Measurements from ENCODE around the gene TTBK2.
"Not testable (repeated sequence)": the region's sequence is repeated elsewhere in the genome, so short reads cannot be mapped to it uniquely, and the experiment has no call there.

Gene TTBK2

GRCh38 chr15:42915654-42916315, 4.8 kb downstream of the TTBK2 start:
- no peaks in the 10 kb centered on the region for H3K9me3 ChIP-seq
- no peak overlapping the region for H3K4me3 ChIP-seq (ENCODE audit: low read depth in 1 of 2, low read length in 1 of 2)
- H3K27me3 ChIP-seq = no peaks in the 10 kb centered on the region
- no peak overlapping the region for H3K27ac ChIP-seq
- TF ChIP-seq CTCF (IDR thresholded peaks at IDR 0.05) = no peak
- peaks cover 8 to 14% of the 10 kb centered on the region in 2 experiments for H3K4me1 ChIP-seq (ENCODE audit: control insufficient read depth in 1 of 2, insufficient read depth in 1 of 2, low read depth in 1 of 2, low read length in 1 of 2)
- H3K36me3 ChIP-seq = no peaks in the 10 kb centered on the region

GRCh38 chr15:42914728-42915497, 5.7 kb downstream of the TTBK2 start:
- no peaks in the 10 kb centered on the region for H3K9me3 ChIP-seq
- peaks cover 5 to 14% of the 10 kb centered on the region in 2 experiments for H3K4me1 ChIP-seq (ENCODE audit: control insufficient read depth in 1 of 2, insufficient read depth in 1 of 2, low read depth in 1 of 2, low read length in 1 of 2)
- no peaks in the 10 kb centered on the region for H3K36me3 ChIP-seq
- no peaks in the 10 kb centered on the region for H3K27me3 ChIP-seq
- no peak for TF ChIP-seq CTCF (IDR thresholded peaks at IDR 0.05)
- no peak overlapping the region for H3K4me3 ChIP-seq (ENCODE audit: low read depth in 1 of 2, low read length in 1 of 2)
- H3K27ac ChIP-seq = no peak overlapping the region

- Histone ChIP-seq H3K27ac (no peak overlapping the region), H3K36me3 (no peaks in the 10 kb centered on the region), H3K27me3 (no peaks in the 10 kb centered on the region)
Measured at GRCh38 chr15:42911058-42911592, 9.5 kb downstream of the TTBK2 start.

GRCh38 chr15:42908538-42908937, 12.0 kb downstream of the TTBK2 start:
- no peaks in the 10 kb centered on the region for H3K36me3 ChIP-seq
- no peak overlapping the region for H3K4me3 ChIP-seq (ENCODE audit: low read depth in 1 of 2, low read length in 1 of 2)
- no peaks in the 10 kb centered on the region for H3K4me1 ChIP-seq (ENCODE audit: control insufficient read depth in 1 of 2, insufficient read depth in 1 of 2, low read depth in 1 of 2, low read length in 1 of 2)
- no peaks in the 10 kb centered on the region for H3K27me3 ChIP-seq
- H3K27ac ChIP-seq = no peak overlapping the region
- TF ChIP-seq CTCF (IDR thresholded peaks at IDR 0.05) = no peak
- no peaks in the 10 kb centered on the region for H3K9me3 ChIP-seq

More at GRCh38 chr15:42911058-42911592, 9.5 kb downstream of the TTBK2 start:
- no peak for TF ChIP-seq CTCF (IDR thresholded peaks at IDR 0.05)
- H3K4me1 ChIP-seq (ENCODE audit: control insufficient read depth in 1 of 2, insufficient read depth in 1 of 2, low read depth in 1 of 2, low read length in 1 of 2) = peaks cover 0 to 6% of the 10 kb centered on the region in 2 experiments
- no peaks in the 10 kb centered on the region for H3K9me3 ChIP-seq
- no peak overlapping the region for H3K4me3 ChIP-seq (ENCODE audit: low read depth in 1 of 2, low read length in 1 of 2)

GRCh38 chr15:42903388-42904324, 16.9 kb downstream of the TTBK2 start:
- Histone ChIP-seq H3K9me3 (no peaks in the 10 kb centered on the region), H3K4me3 (ENCODE audit: low read depth in 1 of 2, low read length in 1 of 2) (no peak overlapping the region), H3K27ac (no peak overlapping the region), H3K36me3 (no peaks in the 10 kb centered on the region), H3K4me1 (ENCODE audit: control insufficient read depth in 1 of 2, insufficient read depth in 1 of 2, low read depth in 1 of 2, low read length in 1 of 2) (no peaks in the 10 kb centered on the region), H3K27me3 (no peaks in the 10 kb centered on the region)
- no peak for TF ChIP-seq CTCF (IDR thresholded peaks at IDR 0.05)

- H3K9me3 ChIP-seq = not testable (repeated sequence)
Measured at GRCh38 chr15:42893911-42894310, 26.7 kb downstream of the TTBK2 start.

More at GRCh38 chr15:42893911-42894310, 26.7 kb downstream of the TTBK2 start:
- not testable (repeated sequence) for H3K4me3 ChIP-seq (ENCODE audit: low read depth in 1 of 2, low read length in 1 of 2); H3K27me3 ChIP-seq; H3K4me1 ChIP-seq (ENCODE audit: control insufficient read depth in 1 of 2, insufficient read depth in 1 of 2, low read depth in 1 of 2, low read length in 1 of 2); H3K27ac ChIP-seq; H3K36me3 ChIP-seq
